B cell (primary cell): Measurements from ENCODE around the gene ASPSCR1. TPM values are rescaled to one million over a fixed set of nuclear protein-coding genes. Genes with fewer than 3 reads are reported as not detected.

Experiments
- ATAC-seq: fragments of 200-7000 bp; cut with Tn5 transposase; one replicate; pipeline ENCODE4 v1.10.0; 2021; ENCODE audit warnings: low read depth, mild to moderate bottlenecking, moderate number of reproducible peaks, moderate library complexity
- CTCF ChIA-PET: fragments of 350-600 bp; sonication (Branson Sonifier 250); formaldehyde crosslinking; loops from one replicate; lab custom pipeline; 2021; ENCODE audit warnings: antibody characterized with exemption, inconsistent platforms; lab: Charles Lee
- POLR2A ChIA-PET: fragments of 350-600 bp; sonication (Branson Sonifier 250); formaldehyde crosslinking; loops from one replicate; lab custom pipeline; 2021; ENCODE audit warnings: antibody characterized with exemption; lab: Charles Lee
- DNase-seq: peaks from one replicate; pipeline ENCODE4 v3.0.0; 2013
- H2AFZ ChIP-seq: 2 replicates; pipeline ENCODE4 v1.6.1; 2012; ENCODE audit warnings: mild to moderate bottlenecking, low read depth, low read length; ENCODE audit not compliant: insufficient read depth, poor library complexity, severe bottlenecking
- H3K27ac ChIP-seq, 2 donors: 1 replicate in 1 of 2; 2 replicates in 1 of 2; pipeline ENCODE4 v1.5.1; 2012 to 2013; ENCODE audit warnings: low read length in 2 of 2, mild to moderate bottlenecking in 2 of 2, moderate library complexity in 1 of 2
- H3K27me3 ChIP-seq, 4 experiments: fragments of 200-600 bp in 1 of 4; sonication (generic) in 1 of 4; replicated peaks in 1 of 4; 1 replicate in 2 of 4; 2 replicates in 2 of 4; pipeline versions ENCODE4 v1.6.1 to v1.7.0; 2013 to 2016; ENCODE audit warnings: low read length in 3 of 4, mild to moderate bottlenecking in 2 of 4, mixed read lengths in 1 of 4, moderate library complexity in 1 of 4; ENCODE audit not compliant: insufficient read depth in 4 of 4, control insufficient read depth in 3 of 4; ENCODE audit errors: control extremely low read depth in 1 of 4
- H3K36me3 ChIP-seq, 2 experiments: replicated peaks in 1 of 2; 1 replicate in 1 of 2; 2 replicates in 1 of 2; pipeline versions ENCODE4 v1.6.1 to v1.7.1; 2013; ENCODE audit warnings: low read length in 1 of 2; ENCODE audit not compliant: insufficient read depth in 2 of 2, control insufficient read depth in 1 of 2; ENCODE audit errors: control extremely low read depth in 1 of 2, extremely low read depth in 1 of 2
- H3K4me1 ChIP-seq, 2 donors: fragments of 200-600 bp in 1 of 2; sonication (generic) in 1 of 2; 1 replicate in 1 of 2; 2 replicates in 1 of 2; pipeline versions ENCODE4 v1.5.1 to v1.6.1; 2013 to 2017; ENCODE audit warnings: low read length in 2 of 2; ENCODE audit not compliant: control insufficient read depth in 2 of 2, insufficient read depth in 2 of 2
- H3K4me2 ChIP-seq: replicated peaks from 2 replicates; pipeline ENCODE3; 2012; ENCODE audit warnings: mild to moderate bottlenecking, low read depth, low read length; ENCODE audit not compliant: poor library complexity, severe bottlenecking
- H3K4me3 ChIP-seq, 5 experiments: fragments of 200-600 bp in 1 of 5; sonication (generic) in 1 of 5; 1 replicate in 3 of 5; 2 replicates in 2 of 5; pipeline versions ENCODE4 v1.5.1 to v1.7.0; 2011 to 2016; ENCODE audit warnings: low read length in 4 of 5, mild to moderate bottlenecking in 4 of 5, low read depth in 2 of 5, control low read depth in 1 of 5, moderate library complexity in 1 of 5; ENCODE audit not compliant: insufficient read depth in 1 of 5; ENCODE audit errors: control extremely low read depth in 1 of 5, extremely low read depth in 1 of 5
- H3K79me2 ChIP-seq: fragments of 200-600 bp; sonication (generic); one replicate; pipeline ENCODE4 v1.6.0; 2016; ENCODE audit warnings: low read length; ENCODE audit not compliant: control insufficient read depth, insufficient read depth
- H3K9ac ChIP-seq: fragments of 200-600 bp; sonication (generic); 2 replicates; pipeline ENCODE4 v1.6.1; 2017; ENCODE audit warnings: mild to moderate bottlenecking, low read length, moderate library complexity
- H3K9me3 ChIP-seq, 3 donors: one replicate each; pipeline versions ENCODE4 v1.6.1 to v1.7.1; 2013; ENCODE audit warnings: low read length in 2 of 3; ENCODE audit not compliant: control insufficient read depth in 2 of 3, insufficient read depth in 1 of 3; ENCODE audit errors: control extremely low read depth in 1 of 3
- H4K20me1 ChIP-seq: 2 replicates; pipeline ENCODE4 v1.6.0; 2012; ENCODE audit warnings: mild to moderate bottlenecking, low read length; ENCODE audit not compliant: insufficient read depth, control insufficient read depth, poor library complexity, severe bottlenecking
- H3K27ac Mint-ChIP-seq: one replicate; pipeline ENCODE4 v1.8.0; 2021; ENCODE audit warnings: mixed read lengths
- H3K27me3 Mint-ChIP-seq: one replicate; pipeline ENCODE4 v1.8.0; 2021; ENCODE audit warnings: mixed read lengths
- H3K4me1 Mint-ChIP-seq: one replicate; pipeline ENCODE4 v1.8.0; 2021; ENCODE audit warnings: mixed read lengths
- H3K4me3 Mint-ChIP-seq: one replicate; pipeline ENCODE4 v1.8.0; 2021; ENCODE audit warnings: mixed read lengths
- H3K9me3 Mint-ChIP-seq: one replicate; pipeline ENCODE4 v1.8.0; 2022; ENCODE audit warnings: mixed read lengths; ENCODE audit not compliant: insufficient read depth
- EZH2 ChIP-seq: IDR thresholded peaks from 2 replicates; pipeline ENCODE4 v1.6.1; 2012; ENCODE audit warnings: borderline replicate concordance, low read depth, mild to moderate bottlenecking, moderate library complexity, low read length; ENCODE audit not compliant: insufficient read depth, poor library complexity, severe bottlenecking
- WGBS: methylation state at CpG from one replicate; pipeline ENCODE4 v1.1.5; 2013; ENCODE audit warnings: missing lambda C conversion rate; ENCODE audit not compliant: insufficient coverage; 5-methylcytosine and 5-hydroxymethylcytosine counted together
- intact Hi-C: fragments of 100-400 bp; cut with micrococcal nuclease; formaldehyde crosslinking; loops from one replicate; pipeline ENCODE4 v1.10.0; 2022
- polyA plus RNA-seq: library from polyadenylated mRNA; depleted of rRNA; stranded (reverse); fragments of >200 nt; gene quantifications from 2 replicates; pipeline ENCODE4 v1.2.3, GENCODE V29; 2012
- total RNA-seq, 2 donors: library from RNA; stranded (reverse); fragments of 120-200 nt in 1 of 2; gene quantifications; 1 replicate in 1 of 2; 2 replicates in 1 of 2; pipeline versions ENCODE4 v1.2.3 to v1.2.4, GENCODE V29; 2013 to 2022
- TF ChIP-seq, protein P1 (sequence below): fragments of 200-600 bp; IDR thresholded peaks from one replicate; pipeline ENCODE4 v1.8.0; 2022; ENCODE audit warnings: antibody characterized with exemption, mild to moderate bottlenecking

Gene ASPSCR1
- total and polyA plus RNA-seq, 2 donors (not counting 1 experiment from before 2014, with no cell fraction given): 34.0 to 46.7 TPM

DNA sequence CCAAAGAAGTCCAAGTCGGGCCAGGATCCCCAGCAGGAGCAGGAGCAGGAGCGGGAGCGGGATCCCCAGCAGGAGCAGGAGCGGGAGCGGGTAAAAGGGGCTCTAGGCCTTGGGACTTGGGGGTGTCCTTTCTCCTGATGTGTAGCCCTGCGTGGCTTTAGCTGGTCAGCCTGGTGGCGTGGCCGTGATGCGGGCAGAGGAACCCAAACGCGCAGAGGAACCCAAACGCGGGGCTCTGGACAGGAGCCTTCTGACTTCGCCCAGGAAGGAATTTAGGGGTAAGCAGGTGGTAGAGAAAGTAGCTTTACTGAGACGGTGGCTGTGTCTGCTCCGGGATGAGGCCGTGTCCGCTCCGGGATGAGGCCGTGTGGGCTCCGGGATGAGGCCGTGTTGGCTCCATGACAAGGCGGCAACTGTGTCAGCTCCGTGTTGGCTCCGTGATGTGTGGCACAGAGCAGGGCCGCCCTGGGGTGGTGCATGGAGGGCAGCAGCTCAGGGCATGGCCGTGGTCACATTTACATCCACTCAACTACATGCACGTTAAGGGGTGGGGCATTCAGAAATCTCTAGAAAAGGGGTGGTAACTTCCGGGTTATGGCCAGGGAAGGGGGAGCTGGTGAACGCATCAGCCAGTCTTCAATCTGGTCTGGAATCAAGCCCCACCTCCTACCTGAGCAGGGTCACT is 19.5 kb downstream of the ASPSCR1 start:
- Histone ChIP-seq H3K4me1 (no peaks in the 10 kb centered on the region), H3K4me2 (no peak overlapping the region), H4K20me1 (peaks cover 18% of the 10 kb centered on the region), H3K9ac (no peak overlapping the region), H2AFZ (no peak overlapping the region), H3K9me3 (no peaks in the 10 kb centered on the region), H3K79me2 (peaks cover 6% of the 10 kb centered on the region), H3K27me3 (no peaks in the 10 kb centered on the region), H3K27ac (no peak overlapping the region), H3K4me3 (no peak overlapping the region), H3K36me3 (peaks cover 0 to 2% of the 10 kb centered on the region in 2 experiments)
- no peak overlapping the region for H3K4me3 Mint-ChIP-seq
- no peak for ATAC-seq
- intact Hi-C loops: no loop called here
- H3K4me1 Mint-ChIP-seq: peaks cover 1% of the 10 kb centered on the region
- WGBS: 93% methylated on average over 14 of the region's 30 CpGs
- no peaks in the 10 kb centered on the region for H3K9me3 Mint-ChIP-seq
- no peak overlapping the region for H3K27ac Mint-ChIP-seq
- POLR2A ChIA-PET: no interaction called here
- DNase-seq: no peak
- CTCF ChIA-PET: interaction anchor here (0.6 to 0.8 kb wide), 2 partner anchors 24 to 37 kb away, joined by 3 read pairs; no protein-coding TSS in a partner anchor
- TF ChIP-seq EZH2: no peak
- TF ChIP-seq, protein P1, sequence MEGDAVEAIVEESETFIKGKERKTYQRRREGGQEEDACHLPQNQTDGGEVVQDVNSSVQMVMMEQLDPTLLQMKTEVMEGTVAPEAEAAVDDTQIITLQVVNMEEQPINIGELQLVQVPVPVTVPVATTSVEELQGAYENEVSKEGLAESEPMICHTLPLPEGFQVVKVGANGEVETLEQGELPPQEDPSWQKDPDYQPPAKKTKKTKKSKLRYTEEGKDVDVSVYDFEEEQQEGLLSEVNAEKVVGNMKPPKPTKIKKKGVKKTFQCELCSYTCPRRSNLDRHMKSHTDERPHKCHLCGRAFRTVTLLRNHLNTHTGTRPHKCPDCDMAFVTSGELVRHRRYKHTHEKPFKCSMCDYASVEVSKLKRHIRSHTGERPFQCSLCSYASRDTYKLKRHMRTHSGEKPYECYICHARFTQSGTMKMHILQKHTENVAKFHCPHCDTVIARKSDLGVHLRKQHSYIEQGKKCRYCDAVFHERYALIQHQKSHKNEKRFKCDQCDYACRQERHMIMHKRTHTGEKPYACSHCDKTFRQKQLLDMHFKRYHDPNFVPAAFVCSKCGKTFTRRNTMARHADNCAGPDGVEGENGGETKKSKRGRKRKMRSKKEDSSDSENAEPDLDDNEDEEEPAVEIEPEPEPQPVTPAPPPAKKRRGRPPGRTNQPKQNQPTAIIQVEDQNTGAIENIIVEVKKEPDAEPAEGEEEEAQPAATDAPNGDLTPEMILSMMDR: no peak
- H3K27me3 Mint-ChIP-seq: no peaks in the 10 kb centered on the region

DNA sequence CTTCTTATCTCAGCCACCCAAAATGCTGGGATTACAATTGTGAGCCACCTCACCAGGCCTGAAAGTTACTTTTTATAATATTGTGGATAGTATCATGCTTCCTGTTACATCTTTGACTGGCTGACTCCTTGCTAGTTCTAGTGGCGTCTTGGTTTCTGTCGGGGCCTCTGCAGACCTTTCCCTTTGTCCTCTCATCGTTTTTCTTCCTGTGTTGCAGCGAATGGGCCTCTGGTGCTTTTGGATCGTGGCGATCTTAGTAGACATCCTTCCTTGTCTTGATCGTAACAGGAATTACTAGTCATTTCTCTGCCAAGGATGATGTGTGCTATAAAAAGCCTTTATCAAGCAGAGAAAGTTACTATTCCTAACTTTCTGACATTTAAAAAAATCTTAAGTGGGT is 20.8 kb downstream of the ASPSCR1 start:
- TF ChIP-seq, protein P1: no peak
- no peak for TF ChIP-seq EZH2
- H3K27ac ChIP-seq: no peak overlapping the region
- H3K9ac ChIP-seq: no peak overlapping the region
- no peaks in the 10 kb centered on the region for H3K4me1 ChIP-seq
- no peak overlapping the region for H2AFZ ChIP-seq
- ChIA-PET POLR2A (no interaction called here), CTCF (interaction anchor here (0.6 kb wide), 1 partner anchor 43 kb away, joined by 3 read pairs; no protein-coding TSS in a partner anchor)
- ATAC-seq (no peak), DNase-seq (no peak)
- no peak overlapping the region for H3K4me3 ChIP-seq
- peaks cover 7% of the 10 kb centered on the region for H4K20me1 ChIP-seq
- Mint-ChIP-seq H3K4me3 (no peak overlapping the region), H3K4me1 (peaks cover 1% of the 10 kb centered on the region), H3K9me3 (no peaks in the 10 kb centered on the region), H3K27me3 (no peaks in the 10 kb centered on the region), H3K27ac (no peak overlapping the region)
- H3K4me2 ChIP-seq: no peak overlapping the region
- intact Hi-C loops: no loop called here
- H3K79me2 ChIP-seq: peaks cover under 1% of the 10 kb centered on the region
- WGBS: 88% methylated on average over 3 of the region's 7 CpGs
- no peaks in the 10 kb centered on the region for H3K9me3 ChIP-seq
- peaks cover 0 to 2% of the 10 kb centered on the region in 2 experiments for H3K36me3 ChIP-seq
- H3K27me3 ChIP-seq: no peaks in the 10 kb centered on the region
